ENCODE measurements around the gene ZBTB33. TPM values are rescaled to one million over a fixed set of nuclear protein-coding genes. Genes with fewer than 3 reads are reported as not detected.
A peak's percentile ranks its signal among the peaks of the same experiment; 100 is the strongest.

ZBTB33 gene, protein sequence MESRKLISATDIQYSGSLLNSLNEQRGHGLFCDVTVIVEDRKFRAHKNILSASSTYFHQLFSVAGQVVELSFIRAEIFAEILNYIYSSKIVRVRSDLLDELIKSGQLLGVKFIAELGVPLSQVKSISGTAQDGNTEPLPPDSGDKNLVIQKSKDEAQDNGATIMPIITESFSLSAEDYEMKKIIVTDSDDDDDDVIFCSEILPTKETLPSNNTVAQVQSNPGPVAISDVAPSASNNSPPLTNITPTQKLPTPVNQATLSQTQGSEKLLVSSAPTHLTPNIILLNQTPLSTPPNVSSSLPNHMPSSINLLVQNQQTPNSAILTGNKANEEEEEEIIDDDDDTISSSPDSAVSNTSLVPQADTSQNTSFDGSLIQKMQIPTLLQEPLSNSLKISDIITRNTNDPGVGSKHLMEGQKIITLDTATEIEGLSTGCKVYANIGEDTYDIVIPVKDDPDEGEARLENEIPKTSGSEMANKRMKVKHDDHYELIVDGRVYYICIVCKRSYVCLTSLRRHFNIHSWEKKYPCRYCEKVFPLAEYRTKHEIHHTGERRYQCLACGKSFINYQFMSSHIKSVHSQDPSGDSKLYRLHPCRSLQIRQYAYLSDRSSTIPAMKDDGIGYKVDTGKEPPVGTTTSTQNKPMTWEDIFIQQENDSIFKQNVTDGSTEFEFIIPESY
- 11.1 TPM for total RNA-seq

DNA sequence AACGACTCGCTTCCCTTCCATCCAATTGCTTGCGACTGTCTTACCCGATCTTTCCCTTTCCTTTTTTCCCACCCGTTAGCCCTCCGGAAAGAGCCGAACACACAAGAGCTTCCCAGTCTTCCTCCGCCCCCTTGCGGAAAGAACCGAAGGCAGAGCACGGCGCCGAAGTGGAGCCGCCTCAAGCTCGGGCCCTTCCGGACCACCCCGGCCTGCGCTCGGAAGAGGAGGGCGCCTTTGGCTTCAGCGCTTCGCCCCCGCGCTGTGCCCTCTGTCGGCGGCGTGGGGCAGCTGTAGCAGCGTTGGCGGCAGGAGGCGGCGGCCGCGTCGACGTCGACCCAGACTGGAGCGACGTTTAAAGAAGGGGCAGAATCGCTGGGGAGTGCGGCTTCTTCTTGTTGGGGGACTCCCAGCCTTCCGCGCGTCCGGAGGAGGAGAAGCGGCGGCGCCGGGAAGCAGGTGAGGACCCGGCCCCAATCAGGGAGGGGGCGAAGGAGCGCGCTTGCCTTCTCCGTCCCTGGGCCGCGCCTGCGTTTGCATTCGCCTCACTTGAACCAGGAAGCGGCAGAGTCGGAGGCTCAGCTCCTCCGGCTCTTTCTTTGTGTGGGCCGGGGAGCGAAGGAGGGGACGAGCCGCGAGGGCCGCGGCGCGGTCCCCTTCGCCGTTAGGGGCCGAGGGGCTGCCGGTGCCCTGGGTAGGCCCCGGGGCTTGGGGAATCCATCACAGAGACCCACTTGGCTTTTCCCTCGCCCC lies at the start of gene ZBTB33:
TSS of gene ZBTB33 (plus strand) at position 291 of the 750 bp plus-strand sequence. CDS start 2,604 bp downstream, outside the sequence.
- peak; percentile 99 for ATAC-seq
- intact Hi-C loops (cut with DNase I) = no loop called here

DNA sequence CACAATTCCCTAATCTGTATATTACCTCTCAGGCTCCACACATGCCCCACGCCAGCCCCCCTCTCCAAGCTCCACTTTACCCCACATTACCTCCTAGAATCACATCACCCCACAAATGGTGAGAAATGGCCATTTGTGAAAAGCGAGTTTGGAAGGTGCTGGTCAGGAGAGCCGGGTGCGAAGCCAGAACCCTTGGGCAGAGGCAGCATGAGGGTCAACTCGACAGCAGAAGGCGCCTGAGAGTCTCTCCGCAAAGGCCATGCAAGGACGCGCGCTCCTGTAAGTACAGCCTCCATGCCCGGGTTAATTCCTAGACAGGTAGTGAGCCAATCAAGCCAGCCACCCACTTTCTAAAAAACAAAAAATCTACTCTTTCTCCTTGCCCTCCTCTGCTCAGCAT lies 49.8 kb upstream of the ZBTB33 start:
- ATAC-seq (no peak), DNase-seq (ENCODE audit: low spot score) (no peak)
- intact Hi-C loops (cut with DNase I) = no loop called here

More for the DNA sequence above, at the start of gene ZBTB33:
- DNase-seq (ENCODE audit: low spot score) = peak; percentile 93

DNA sequence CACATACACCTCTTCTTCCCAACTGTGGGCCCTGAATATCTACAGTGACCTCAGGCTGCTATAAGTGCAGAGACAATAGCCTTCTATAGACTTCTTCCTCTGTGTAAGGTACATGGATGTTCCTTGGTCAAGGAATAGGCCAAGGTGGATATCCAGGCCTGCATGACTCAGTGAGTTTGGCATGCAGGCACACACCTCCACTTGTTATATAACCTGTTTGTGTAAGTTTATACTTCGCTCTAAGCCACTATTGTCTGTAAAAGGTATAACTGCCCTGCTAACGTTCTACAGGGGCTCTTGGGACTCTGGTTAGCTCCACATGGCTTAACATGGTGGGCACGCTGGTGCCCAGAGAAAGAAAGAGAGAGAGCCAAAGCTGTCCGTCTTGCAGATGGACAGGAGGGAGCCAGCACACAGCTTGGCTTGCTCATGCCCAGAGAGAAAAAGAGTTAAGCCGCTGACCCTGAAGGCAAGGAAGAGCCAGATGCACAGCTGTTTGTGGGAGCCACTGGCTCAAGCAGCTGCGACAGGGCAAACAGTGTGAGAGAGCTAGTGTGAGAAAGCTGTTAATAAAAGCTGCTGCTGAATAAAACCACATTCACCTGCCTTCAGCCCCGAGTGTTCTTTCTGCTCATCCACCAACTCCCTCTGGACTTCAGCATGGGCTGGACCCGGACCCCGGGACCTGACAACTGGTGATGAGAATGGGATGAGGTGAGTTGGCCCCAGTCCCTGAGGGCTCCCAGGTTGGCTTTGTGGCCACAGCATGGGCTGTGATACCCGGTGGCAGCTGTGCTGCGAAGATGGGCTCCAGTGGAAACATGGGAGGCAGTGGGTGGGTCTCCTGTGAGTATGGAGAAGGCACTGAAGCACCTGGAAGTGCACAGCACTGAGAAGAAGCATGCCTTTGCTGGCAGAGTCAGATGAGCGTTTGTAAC lies 44.5 kb upstream of the ZBTB33 start:
- intact Hi-C loops (cut with DNase I) = no loop called here
- no peak for DNase-seq (ENCODE audit: low spot score)

DNA sequence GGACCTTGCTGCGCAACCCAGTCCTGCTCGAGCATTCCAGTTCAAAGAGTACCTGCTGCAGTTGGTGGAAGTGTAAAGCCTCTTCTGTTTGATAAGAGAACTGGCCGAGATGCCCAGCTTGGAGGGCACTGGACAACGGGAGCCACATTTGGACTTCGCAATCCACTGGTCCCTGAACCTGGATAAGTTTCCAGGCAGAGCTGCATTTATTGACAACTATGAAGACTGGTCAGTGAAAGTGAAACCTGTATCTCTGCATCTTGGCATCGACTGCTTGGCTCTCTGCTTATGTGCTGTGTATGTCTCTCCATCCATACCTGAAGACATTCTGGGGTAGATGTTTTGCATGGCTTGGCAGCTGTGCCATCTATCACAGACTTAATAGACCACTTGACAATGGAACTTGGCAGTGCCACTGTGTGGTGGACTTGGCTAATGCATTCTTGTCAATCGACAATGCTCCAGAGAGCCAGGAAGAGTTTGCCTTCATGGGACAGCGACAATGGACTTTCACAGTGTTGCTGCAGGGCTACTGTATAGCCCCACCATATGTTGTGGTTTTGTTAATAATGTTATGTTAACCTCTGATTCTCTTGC lies 43.5 kb upstream of the ZBTB33 start:
- ATAC-seq = no peak
- DNase-seq (ENCODE audit: low spot score) = no peak
- intact Hi-C loops (cut with DNase I) = no loop called here

More for the DNA sequence above, 44.5 kb upstream of the ZBTB33 start:
- ATAC-seq = no peak

DNA sequence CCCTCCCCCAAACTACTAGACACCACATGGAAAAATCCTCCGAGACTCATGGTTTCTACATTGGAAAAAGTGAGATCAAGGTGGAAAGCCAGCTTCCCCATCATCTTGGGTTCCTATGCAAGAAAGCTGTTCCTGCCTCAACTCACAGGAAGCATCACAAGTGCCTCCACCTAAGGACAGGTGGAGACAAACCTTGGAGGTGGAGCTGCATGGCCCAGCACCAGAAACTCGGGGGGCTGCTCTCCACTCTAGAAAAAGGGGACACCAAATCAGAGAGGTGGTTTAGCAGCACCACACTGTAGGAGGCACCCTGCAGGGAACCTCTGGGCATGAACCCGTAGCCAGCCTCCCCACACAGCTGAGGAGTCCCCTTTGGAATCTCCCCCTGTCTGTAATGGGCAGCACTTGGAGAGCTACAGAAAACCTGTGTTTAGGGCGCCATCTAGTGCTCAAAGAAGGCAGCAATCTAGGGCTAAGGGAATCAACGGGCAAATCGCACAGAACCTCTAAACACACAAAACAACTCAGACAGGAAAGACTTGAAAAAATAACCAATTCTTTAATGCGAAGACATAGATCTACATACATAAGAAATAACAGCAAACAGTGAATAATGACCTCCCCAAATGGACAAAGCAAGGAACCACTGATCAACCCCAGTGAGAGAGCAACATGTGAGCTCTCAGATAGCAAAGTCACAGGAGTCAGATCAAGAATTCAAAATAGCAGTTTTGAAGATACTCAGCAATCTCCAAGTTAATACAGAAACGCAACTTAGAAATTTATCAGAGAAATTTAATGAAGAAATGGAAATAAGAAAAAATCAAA lies 37.0 kb upstream of the ZBTB33 start:
- ATAC-seq (peak; percentile 68), DNase-seq (ENCODE audit: low spot score) (peak; percentile 75)
- intact Hi-C loops (cut with DNase I) = no loop called here

DNA sequence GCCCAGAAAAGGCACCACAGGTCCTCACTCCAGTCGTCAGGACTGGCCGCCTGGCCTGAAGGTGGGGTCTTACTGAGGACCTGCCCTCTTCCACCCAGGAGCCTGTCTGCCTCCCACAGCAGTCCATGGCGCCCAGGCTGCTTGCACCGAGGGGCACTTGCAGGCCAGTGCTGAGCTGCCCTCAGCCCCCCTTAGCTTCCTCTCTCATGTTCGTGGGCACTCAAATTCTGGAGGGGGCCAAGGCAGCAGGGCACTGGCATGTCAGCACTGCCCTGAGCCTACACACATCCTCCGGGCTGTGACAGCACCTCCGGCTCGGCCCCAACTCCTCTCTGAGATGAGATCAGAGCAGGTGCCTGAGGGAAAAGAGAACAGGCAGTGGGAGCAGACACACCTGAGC lies 27.2 kb upstream of the ZBTB33 start:
- no peak for DNase-seq (ENCODE audit: low spot score)
- intact Hi-C loops (cut with DNase I) = no loop called here
- ATAC-seq = no peak

DNA sequence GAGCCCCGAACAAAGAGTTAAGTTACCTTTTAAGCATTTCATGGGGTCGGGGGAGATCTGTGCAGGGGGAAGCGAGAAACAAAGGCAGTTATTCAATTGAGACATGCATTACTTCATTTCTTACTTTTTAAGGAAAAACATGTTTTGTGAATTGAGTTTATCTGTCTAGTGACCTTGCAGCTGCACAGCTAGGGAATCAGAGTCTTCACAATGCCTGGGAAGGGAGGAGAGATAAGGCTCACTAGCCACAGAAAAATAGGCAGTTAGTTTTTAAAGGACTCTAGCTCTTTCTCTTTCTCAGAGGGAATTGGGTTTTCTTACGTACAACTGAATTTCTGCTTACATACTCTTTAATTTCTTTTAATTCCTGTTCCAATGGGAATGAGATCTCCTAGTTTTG lies 26.2 kb upstream of the ZBTB33 start:
- DNase-seq (ENCODE audit: low spot score) (no peak), ATAC-seq (no peak)
- intact Hi-C loops (cut with DNase I) = no loop called here

DNA sequence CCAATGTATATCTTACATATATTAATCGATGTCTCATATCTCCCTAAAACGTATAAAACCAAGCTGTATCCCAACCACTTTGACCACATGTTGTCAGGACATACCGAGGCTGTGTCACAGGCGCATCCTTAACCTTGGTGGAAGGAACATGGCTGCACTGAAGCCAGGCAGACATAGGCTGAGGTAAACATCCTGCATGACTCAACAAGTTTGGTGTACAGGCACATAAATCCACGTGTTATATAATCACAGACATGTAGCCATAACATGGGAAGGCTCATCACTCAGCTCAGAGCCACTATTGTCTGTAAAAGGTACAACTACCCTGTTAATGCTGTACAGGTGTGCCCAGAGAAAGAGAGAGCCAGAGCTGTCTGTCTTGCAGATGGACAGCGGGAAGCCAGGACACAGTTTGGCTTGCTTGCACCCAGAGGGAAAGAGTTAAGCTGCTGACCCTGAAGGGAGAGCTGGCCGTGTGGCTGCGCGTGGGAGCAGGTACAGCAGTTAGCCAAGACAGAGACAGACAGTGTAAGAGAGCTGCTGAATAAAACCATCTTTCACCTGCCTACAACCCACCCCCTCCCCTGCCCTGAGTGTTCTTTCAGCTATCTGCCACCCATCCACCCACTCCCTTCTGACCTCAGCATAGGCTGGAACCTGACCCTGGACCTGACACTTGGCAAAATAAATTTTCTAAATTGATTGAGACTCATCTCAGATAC lies 22.3 kb upstream of the ZBTB33 start:
- intact Hi-C loops (cut with DNase I) = no loop called here
- ATAC-seq (no peak), DNase-seq (ENCODE audit: low spot score) (no peak)

DNA sequence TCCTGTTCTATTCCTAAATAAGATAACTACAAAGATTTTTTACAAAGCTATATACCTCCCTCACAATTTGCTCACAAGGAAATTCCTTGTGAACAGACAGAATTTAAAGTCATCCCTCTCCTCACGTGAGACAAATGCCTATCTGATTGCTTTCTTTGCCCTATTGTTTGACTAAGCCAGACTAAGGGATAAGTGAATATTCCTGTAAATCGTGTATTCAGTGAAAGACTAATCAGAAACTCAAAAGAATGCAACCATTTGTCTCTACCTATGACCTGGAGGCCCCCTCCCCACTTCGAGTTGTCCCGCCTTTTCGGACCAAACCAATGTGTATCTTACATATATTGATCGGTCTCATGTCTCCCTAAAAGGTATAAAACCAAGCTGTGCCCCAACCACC lies 15.3 kb upstream of the ZBTB33 start:
- intact Hi-C loops (cut with DNase I) = no loop called here
- no peak for ATAC-seq
- no peak for DNase-seq (ENCODE audit: low spot score)

DNA sequence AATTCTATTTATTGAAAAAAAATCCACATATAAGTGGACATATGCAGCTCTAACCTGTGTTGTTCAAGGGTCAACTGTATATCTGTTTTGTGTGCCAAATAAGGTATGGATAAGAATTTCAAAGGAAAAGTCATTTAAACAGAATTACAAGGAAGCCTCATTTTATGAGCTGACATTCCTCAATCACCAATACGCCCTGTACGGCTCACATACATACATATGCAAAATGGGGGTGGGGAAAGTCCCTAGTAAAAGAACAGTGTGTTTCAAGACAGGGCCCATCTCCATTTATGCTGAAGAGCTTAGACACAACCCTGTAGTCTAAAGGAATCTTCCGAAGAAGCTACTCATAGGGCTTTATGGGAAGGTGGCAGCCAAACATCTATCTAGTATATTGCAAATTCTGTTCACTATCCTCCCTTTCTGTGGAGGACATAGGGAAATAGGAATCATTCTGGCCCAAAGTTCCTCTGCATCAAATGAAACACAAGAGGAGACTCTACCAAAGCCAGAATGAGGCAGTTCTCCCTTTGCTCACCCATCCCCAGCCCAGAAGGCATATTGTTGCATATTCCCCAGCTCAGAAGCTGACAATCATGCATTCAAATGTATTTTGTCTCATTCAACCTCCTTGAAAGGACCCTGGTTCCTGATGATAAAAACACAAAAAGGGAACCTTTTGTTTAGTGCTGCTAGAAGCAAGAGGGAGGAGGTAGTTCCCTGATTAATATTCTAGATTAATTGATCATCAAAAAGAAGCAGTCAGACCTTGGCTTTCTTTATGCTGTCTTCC lies 13.7 kb upstream of the ZBTB33 start:
- DNase-seq (ENCODE audit: low spot score) (no peak), ATAC-seq (no peak)
- intact Hi-C loops (cut with DNase I) = no loop called here

DNA sequence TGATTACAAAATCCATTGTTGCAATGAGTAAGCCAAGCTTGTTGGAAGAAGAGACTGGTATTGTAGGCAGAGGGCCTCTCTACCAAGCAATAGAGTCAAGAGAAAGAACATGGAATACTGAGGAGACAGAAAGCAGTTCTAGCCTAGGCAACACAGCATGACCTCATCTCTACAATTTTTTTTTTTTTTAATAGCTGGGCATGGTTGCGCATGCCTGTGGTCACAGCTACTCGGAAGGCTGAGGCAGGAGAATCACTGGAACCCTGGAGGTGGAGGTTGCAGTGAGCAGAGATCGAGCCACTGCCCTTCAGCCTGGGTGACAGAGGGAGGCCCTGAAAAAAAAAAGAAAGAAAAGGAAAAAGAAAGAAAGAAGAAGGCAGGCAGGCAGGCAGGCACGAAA lies 11.7 kb upstream of the ZBTB33 start:
- no peak for ATAC-seq
- intact Hi-C loops (cut with DNase I) = no loop called here
- DNase-seq (ENCODE audit: low spot score) = no peak

DNA sequence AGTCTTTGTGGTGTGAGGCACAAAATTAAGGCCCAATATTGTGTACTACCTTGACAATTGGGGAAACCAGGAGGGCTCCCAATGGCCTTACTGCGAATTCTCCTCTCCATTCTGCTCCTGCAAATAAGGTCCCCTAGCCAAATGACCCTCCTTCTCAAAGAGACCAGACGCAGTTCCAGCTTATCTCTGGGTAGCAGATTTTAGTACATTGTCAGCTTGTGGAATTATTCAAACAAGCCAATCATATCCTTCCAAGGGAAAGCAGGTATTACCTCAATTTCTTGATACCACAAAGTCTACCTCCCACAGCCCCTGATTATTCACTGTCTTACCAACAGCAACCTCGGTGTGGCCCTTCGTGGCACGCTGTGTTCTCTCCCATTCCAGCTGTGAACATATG lies 7.8 kb upstream of the ZBTB33 start:
- intact Hi-C loops (cut with DNase I) = no loop called here
- no peak for ATAC-seq
- DNase-seq (ENCODE audit: low spot score) = no peak

DNA sequence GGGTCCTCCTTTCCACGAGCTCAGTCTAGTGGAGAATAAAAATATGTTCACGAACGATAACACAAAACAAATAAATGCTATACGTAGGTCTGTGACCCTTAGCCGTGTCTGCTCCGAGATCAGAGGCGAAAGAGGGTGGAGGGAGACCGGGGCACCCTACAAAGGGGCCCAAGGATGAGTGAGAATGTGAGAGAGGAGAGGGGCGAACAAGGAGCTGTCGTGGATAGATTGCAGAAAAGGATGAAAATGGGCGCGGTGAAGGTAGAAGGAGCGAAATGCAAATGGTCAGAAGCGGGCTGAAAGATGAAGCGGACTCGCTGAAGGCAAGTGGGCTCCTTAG lies 6.2 kb upstream of the ZBTB33 start:
- DNase-seq (ENCODE audit: low spot score) = no peak
- peak; percentile 31 for ATAC-seq
- intact Hi-C loops (cut with DNase I) = no loop called here

DNA sequence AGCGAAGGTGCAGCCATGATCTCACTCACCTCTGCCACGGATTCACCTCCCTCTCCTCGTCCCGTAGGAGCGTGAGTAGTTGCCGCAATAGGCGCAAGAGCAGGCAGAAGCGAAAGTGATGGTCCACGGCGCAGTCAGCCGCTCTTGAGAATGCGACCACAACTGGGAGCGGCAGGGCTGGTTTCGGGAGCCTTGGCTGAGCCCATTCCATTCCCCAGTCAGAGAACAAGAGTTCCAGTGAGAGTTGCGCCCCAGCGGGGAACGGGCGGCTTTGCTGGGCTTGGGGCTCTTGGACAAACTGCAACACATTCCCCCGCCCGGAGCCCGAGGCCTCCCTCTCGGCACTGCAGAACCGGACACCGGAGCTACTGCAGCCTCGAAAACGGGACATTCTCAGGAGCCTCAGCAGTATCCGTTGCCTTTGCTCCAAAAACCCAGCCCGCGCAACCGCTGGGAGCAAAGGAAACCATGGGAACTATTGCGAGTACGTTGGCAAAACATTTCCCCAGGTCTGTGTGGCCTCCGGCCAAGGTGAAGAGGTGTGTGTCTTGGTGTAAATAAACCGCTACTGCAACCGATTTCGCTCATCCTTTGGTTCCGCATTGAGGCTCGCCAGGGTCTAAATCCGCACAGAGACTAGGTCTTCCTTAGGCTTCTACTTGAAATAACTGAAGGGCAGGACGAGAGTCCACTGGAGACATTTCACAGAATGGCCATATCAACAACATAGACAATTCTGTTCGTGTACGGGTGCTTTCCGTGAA lies 5.7 kb upstream of the ZBTB33 start:
- intact Hi-C loops (cut with DNase I) = no loop called here
- peak; percentile 92 for ATAC-seq

DNA sequence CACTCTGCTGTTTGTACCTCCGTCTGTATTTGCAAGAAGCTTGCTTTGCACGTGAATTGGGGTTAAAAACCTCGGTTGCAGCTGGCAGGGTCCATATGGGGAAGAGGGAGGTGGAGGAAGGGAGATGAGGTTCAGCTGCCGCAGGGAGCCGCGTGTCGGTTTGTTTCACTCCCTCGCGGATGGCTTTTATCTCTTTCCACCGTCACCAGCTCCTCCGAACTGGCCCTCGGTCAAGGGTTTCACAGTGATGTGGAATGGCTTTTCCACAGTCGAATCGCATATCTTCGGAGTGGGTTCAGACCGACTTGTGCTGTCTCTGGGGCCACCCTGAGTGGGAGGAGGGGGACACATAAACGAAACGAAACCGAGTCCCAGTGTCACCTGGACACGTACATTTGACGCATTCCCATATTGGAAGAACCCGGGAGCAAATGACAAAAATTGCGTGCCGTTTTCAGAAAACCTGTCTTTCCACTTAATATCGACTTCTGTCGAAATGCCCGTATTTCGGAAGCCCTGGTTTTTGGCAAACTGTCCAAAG lies 929 bp downstream of the ZBTB33 start:
- ATAC-seq = peak; percentile 32
- DNase-seq (ENCODE audit: low spot score) = peak; percentile 57

More for the DNA sequence above, 5.7 kb upstream of the ZBTB33 start:
- DNase-seq (ENCODE audit: low spot score) = peak; percentile 81

More for the DNA sequence above, 929 bp downstream of the ZBTB33 start:
- intact Hi-C loops (cut with DNase I) = no loop called here

Data from sciatic nerve (tissue), 2 donors.